HepG2 (cell line): ENCODE data around the gene ABL2. TPM values are rescaled to one million over a fixed set of nuclear protein-coding genes. Genes with fewer than 3 reads are reported as not detected.

ENCODE experiments used
- ATAC-seq: fragments of 200-7000 bp; cut with Tn5 transposase; 3 replicates; pipeline ENCODE4 v1.9.1; 2020; ENCODE audit warnings: mild to moderate bottlenecking, moderate library complexity
- BruUV-seq: library from RNA; stranded (reverse); fragments of 400-500 nt; replicated peaks from 2 replicates; lab custom pipeline; 2021; lab: Mats Ljungman, UMichigan
- CTCF ChIA-PET: fragments of 300-600 bp; formaldehyde crosslinking; extraction: SDS; loops from one replicate; lab custom pipeline; 2021; ENCODE audit warnings: low total read pairs, inconsistent platforms, low intra/inter-chr PET ratio; lab: Yijun Ruan, JAX
- POLR2A ChIA-PET: fragments of 350-600 bp; sonication (Branson Sonifier 250); formaldehyde crosslinking; loops from one replicate; lab custom pipeline; 2020; ENCODE audit warnings: antibody characterized with exemption, inconsistent platforms; lab: Yijun Ruan, JAX
- DNase-seq: peaks from one replicate; pipeline ENCODE4 v3.0.0-alpha.2; 2015; ENCODE audit warnings: low spot score
- FAIRE-seq: peaks from 3 replicates; lab custom pipeline; 2011; peaks lifted over from hg19 to GRCh38; lab: Jason Lieb, UNC
- H2AFZ ChIP-seq: one replicate; pipeline ENCODE4 v1.6.1; 2011; ENCODE audit warnings: low read length, inconsistent platforms
- H3K27ac ChIP-seq: fragments of 300-600 bp; 3 replicates; pipeline ENCODE4 v1.8.0; 2011; ENCODE audit warnings: mixed run types, mild to moderate bottlenecking, mixed read lengths, low read length, inconsistent platforms; ENCODE audit not compliant: insufficient read depth; ENCODE audit errors: extremely low read length
- H3K27me3 ChIP-seq, 2 experiments: fragments of 200-600 bp in 1 of 2; 2 replicates in 1 of 2; 3 replicates in 1 of 2; pipeline versions ENCODE4 v1.6.0 to v1.8.0; 2011; ENCODE audit warnings: low read length in 2 of 2, mild to moderate bottlenecking in 2 of 2, moderate library complexity in 2 of 2, inconsistent platforms in 1 of 2; ENCODE audit not compliant: insufficient read depth in 2 of 2, control insufficient read depth in 1 of 2
- H3K36me3 ChIP-seq, 2 experiments: fragments of 200-600 bp in 1 of 2; replicated peaks in 1 of 2; 2 replicates in 1 of 2; 3 replicates in 1 of 2; pipeline versions ENCODE4 v1.5.1 to v1.8.0; 2011; ENCODE audit warnings: low read length in 2 of 2, inconsistent platforms in 1 of 2; ENCODE audit not compliant: insufficient read depth in 2 of 2, control insufficient read depth in 1 of 2
- H3K4me1 ChIP-seq: 2 replicates; pipeline ENCODE4 v1.5.1; 2012; ENCODE audit warnings: low read length, inconsistent platforms; ENCODE audit not compliant: insufficient read depth
- H3K4me2 ChIP-seq: 2 replicates; pipeline ENCODE4 v1.6.0; 2011; ENCODE audit warnings: low read depth, low read length, inconsistent platforms
- H3K4me3 ChIP-seq, 3 experiments: fragments of 200-600 bp in 1 of 3; sonication (generic), shearing (Covaris generic) in 1 of 3; replicated peaks in 1 of 3; 2 replicates each; pipeline ENCODE4 v1.5.1; 2011 to 2016; ENCODE audit warnings: low read length in 3 of 3, inconsistent platforms in 2 of 3, low read depth in 2 of 3, mild to moderate bottlenecking in 2 of 3, control low read depth in 1 of 3, mixed read lengths in 1 of 3; ENCODE audit not compliant: insufficient read depth in 1 of 3
- H3K79me2 ChIP-seq: one replicate; pipeline ENCODE4 v1.6.1; 2011; ENCODE audit warnings: low read length, inconsistent platforms; ENCODE audit not compliant: insufficient read depth
- H3K9ac ChIP-seq: 2 replicates; pipeline ENCODE4 v1.6.0; 2011; ENCODE audit warnings: mild to moderate bottlenecking, low read depth, low read length, inconsistent platforms; ENCODE audit not compliant: insufficient read depth
- H3K9me3 ChIP-seq: 2 replicates; pipeline ENCODE4 v1.5.1; 2012; ENCODE audit warnings: mild to moderate bottlenecking, low read length
- H4K20me1 ChIP-seq: 2 replicates; pipeline ENCODE4 v1.6.0; 2011; ENCODE audit warnings: inconsistent platforms, mild to moderate bottlenecking, low read length, moderate library complexity; ENCODE audit not compliant: insufficient read depth
- HCFC1 ChIP-seq: fragments of 150-350 bp; IDR thresholded peaks from 2 replicates; pipeline ENCODE4 v1.6.1; 2014; ENCODE audit warnings: low read depth, low read length
- NFATC3 ChIP-seq: sonication (generic); formaldehyde crosslinking; IDR thresholded peaks from 2 replicates; pipeline ENCODE4 v1.5.1; 2020; ENCODE audit warnings: mild to moderate bottlenecking, missing genetic modification reagents
- ZNF891 ChIP-seq: sonication (generic); formaldehyde crosslinking; IDR thresholded peaks from 2 replicates; pipeline ENCODE4 v1.5.0; 2020; ENCODE audit warnings: mild to moderate bottlenecking, missing genetic modification reagents
- WGBS: methylation state at CpG from one replicate; pipeline ENCODE4 v1.1.6; 2017; ENCODE audit warnings: low lambda C conversion rate; 5-methylcytosine and 5-hydroxymethylcytosine counted together
- in situ Hi-C: cut with HindIII; loops from 2 replicates; pipeline ENCODE4 v1.10.0; 2017; ENCODE audit warnings: low pct_unique_long_range_greater_than_20kb; ENCODE audit not compliant: extremely low pct_ligation_motif_present
- intact Hi-C: fragments of 100-400 bp; cut with micrococcal nuclease; formaldehyde crosslinking; loops from one replicate; pipeline ENCODE4 v1.10.0; 2022; ENCODE audit not compliant: unreplicated experiment
- polyA plus RNA-seq, 8 experiments: library from polyadenylated mRNA; depleted of rRNA in 3 of 8; stranded (reverse) in 7 of 8; unstranded in 1 of 8; fragments of >200 nt; fragmentation: Illumina TruSeq in 4 of 8; extraction: Trizol in 4 of 8; gene quantifications; 2 replicates each; pipeline versions ENCODE4 v1.2.1 to v1.2.3, GENCODE V29; 2011 to 2016; ENCODE audit warnings: low read depth in 4 of 8, missing spikeins in 1 of 8, mixed read lengths in 1 of 8; ENCODE audit not compliant: insufficient read depth in 1 of 8
- total RNA-seq, 5 experiments: library from RNA; depleted of rRNA; stranded (reverse); fragments of >200 nt; fragmentation: Illumina TruSeq; extraction: Trizol; gene quantifications; 2 replicates each; pipeline ENCODE4 v1.2.3, GENCODE V29; 2016; ENCODE audit warnings: low read depth in 1 of 5
- TF ChIP-seq, protein P1 (sequence below), 2 experiments: fragments of 450-650 bp in 1 of 2; sonication (generic) in 1 of 2; formaldehyde crosslinking in 1 of 2; IDR thresholded peaks; 2 replicates each; pipeline versions ENCODE4 v1.6.1 to v1.8.0; 2016 to 2022; ENCODE audit warnings: antibody characterized with exemption in 1 of 2, mild to moderate bottlenecking in 1 of 2, missing genetic modification reagents in 1 of 2
- TF ChIP-seq, protein P2 (sequence below): sonication (generic); formaldehyde crosslinking; IDR thresholded peaks from 2 replicates; pipeline ENCODE4 v1.5.1; 2020; ENCODE audit warnings: mild to moderate bottlenecking, missing genetic modification reagents, moderate library complexity

Gene ABL2
- total and polyA plus RNA-seq, 2 of the 13 experiments (the other 11 are each of a cell fraction or from before 2014, with no cell fraction given): 5.8 to 6.0 TPM

DNA sequence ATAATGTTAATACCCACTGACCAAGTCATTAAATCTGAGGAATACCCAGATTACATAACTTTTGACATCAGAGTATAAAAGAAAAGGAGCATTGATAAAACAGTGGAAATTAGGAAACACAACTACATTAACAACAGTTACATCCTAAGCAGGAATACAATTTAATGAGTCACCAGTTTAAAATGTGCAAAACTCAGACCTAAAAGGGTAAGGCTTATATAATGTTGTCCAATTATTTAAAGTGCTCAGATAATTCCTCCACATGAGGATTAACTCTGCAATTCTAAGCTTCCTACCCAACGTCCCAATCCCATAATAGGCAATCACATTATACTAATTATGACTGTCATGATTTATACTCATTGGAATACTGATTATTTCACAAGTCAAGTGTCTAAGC, 50.5 kb downstream of the ABL2 start:
- H3K9ac ChIP-seq: no peak overlapping the region
- DNase-seq: no peak
- no TSS peak for BruUV-seq
- no peaks in the 10 kb centered on the region for H3K4me1 ChIP-seq
- no peak overlapping the region for H2AFZ ChIP-seq
- in situ Hi-C loops: no loop called here
- no peak overlapping the region for H3K27ac ChIP-seq
- no peaks in the 10 kb centered on the region for H3K27me3 ChIP-seq
- TF ChIP-seq ZNF891 (CRISPR knock-in tag) (no peak), NFATC3 (no peak), HCFC1 (no peak)
- TF ChIP-seq, protein P1, sequence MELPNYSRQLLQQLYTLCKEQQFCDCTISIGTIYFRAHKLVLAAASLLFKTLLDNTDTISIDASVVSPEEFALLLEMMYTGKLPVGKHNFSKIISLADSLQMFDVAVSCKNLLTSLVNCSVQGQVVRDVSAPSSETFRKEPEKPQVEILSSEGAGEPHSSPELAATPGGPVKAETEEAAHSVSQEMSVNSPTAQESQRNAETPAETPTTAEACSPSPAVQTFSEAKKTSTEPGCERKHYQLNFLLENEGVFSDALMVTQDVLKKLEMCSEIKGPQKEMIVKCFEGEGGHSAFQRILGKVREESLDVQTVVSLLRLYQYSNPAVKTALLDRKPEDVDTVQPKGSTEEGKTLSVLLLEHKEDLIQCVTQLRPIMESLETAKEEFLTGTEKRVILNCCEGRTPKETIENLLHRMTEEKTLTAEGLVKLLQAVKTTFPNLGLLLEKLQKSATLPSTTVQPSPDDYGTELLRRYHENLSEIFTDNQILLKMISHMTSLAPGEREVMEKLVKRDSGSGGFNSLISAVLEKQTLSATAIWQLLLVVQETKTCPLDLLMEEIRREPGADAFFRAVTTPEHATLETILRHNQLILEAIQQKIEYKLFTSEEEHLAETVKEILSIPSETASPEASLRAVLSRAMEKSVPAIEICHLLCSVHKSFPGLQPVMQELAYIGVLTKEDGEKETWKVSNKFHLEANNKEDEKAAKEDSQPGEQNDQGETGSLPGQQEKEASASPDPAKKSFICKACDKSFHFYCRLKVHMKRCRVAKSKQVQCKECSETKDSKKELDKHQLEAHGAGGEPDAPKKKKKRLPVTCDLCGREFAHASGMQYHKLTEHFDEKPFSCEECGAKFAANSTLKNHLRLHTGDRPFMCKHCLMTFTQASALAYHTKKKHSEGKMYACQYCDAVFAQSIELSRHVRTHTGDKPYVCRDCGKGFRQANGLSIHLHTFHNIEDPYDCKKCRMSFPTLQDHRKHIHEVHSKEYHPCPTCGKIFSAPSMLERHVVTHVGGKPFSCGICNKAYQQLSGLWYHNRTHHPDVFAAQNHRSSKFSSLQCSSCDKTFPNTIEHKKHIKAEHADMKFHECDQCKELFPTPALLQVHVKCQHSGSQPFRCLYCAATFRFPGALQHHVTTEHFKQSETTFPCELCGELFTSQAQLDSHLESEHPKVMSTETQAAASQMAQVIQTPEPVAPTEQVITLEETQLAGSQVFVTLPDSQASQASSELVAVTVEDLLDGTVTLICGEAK (IDR thresholded peaks at IDR 0.05): no peak
- TF ChIP-seq, protein P1 (CRISPR knock-in tag; IDR thresholded peaks at IDR 0.05): no peak
- TF ChIP-seq, protein P2, sequence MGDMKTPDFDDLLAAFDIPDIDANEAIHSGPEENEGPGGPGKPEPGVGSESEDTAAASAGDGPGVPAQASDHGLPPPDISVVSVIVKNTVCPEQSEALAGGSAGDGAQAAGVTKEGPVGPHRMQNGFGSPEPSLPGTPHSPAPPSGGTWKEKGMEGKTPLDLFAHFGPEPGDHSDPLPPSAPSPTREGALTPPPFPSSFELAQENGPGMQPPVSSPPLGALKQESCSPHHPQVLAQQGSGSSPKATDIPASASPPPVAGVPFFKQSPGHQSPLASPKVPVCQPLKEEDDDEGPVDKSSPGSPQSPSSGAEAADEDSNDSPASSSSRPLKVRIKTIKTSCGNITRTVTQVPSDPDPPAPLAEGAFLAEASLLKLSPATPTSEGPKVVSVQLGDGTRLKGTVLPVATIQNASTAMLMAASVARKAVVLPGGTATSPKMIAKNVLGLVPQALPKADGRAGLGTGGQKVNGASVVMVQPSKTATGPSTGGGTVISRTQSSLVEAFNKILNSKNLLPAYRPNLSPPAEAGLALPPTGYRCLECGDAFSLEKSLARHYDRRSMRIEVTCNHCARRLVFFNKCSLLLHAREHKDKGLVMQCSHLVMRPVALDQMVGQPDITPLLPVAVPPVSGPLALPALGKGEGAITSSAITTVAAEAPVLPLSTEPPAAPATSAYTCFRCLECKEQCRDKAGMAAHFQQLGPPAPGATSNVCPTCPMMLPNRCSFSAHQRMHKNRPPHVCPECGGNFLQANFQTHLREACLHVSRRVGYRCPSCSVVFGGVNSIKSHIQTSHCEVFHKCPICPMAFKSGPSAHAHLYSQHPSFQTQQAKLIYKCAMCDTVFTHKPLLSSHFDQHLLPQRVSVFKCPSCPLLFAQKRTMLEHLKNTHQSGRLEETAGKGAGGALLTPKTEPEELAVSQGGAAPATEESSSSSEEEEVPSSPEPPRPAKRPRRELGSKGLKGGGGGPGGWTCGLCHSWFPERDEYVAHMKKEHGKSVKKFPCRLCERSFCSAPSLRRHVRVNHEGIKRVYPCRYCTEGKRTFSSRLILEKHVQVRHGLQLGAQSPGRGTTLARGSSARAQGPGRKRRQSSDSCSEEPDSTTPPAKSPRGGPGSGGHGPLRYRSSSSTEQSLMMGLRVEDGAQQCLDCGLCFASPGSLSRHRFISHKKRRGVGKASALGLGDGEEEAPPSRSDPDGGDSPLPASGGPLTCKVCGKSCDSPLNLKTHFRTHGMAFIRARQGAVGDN: no peak
- H3K9me3 ChIP-seq: no peaks in the 10 kb centered on the region
- peaks cover 6% of the 10 kb centered on the region; the same call in 1 of the 2 replicates for H4K20me1 ChIP-seq
- no peak overlapping the region for H3K4me2 ChIP-seq
- no peak overlapping the region for H3K4me3 ChIP-seq
- no peak for ATAC-seq
- H3K79me2 ChIP-seq: peaks cover 29% of the 10 kb centered on the region
- 0 out of 5 replicates have a peak, but pooled peaks cover 0 to 1% of the 10 kb centered on the region in 2 experiments for H3K36me3 ChIP-seq
- intact Hi-C loops: no loop called here
- ChIA-PET CTCF (no interaction called here), POLR2A (no interaction called here)
- whole genome bisulfite sequencing: 86% methylated on average over 1 of the region's 1 CpG
- no peak for FAIRE-seq
